Mesodermal cell (in vitro differentiated cells): ENCODE data around the gene C11orf21.

Experiments used
- H3K27ac ChIP-seq: 2 replicates; pipeline ENCODE4 v1.7.0; 2013; ENCODE audit warnings: mild to moderate bottlenecking, low read depth, low read length, moderate library complexity; ENCODE audit not compliant: severe bottlenecking
- H3K36me3 ChIP-seq: 2 replicates; pipeline ENCODE4 v1.7.1; 2013; ENCODE audit warnings: mild to moderate bottlenecking, low read length, moderate library complexity; ENCODE audit not compliant: control insufficient read depth, insufficient read depth
- H3K4me1 ChIP-seq: one replicate; pipeline ENCODE4 v1.7.1; 2013; ENCODE audit warnings: mild to moderate bottlenecking, low read length; ENCODE audit not compliant: insufficient read depth, control insufficient read depth, poor library complexity, severe bottlenecking
- H3K4me3 ChIP-seq: 2 replicates; pipeline ENCODE4 v1.7.0; 2013; ENCODE audit warnings: low read length, control low read depth, mild to moderate bottlenecking; ENCODE audit not compliant: insufficient read depth, poor library complexity, severe bottlenecking; ENCODE audit errors: extremely low read depth
- H3K9me3 ChIP-seq: 2 replicates; pipeline ENCODE4 v1.7.1; 2013; ENCODE audit warnings: mild to moderate bottlenecking, low read length, moderate library complexity; ENCODE audit not compliant: control insufficient read depth
- WGBS, 2 experiments: methylation state at CpG; one replicate each; pipeline ENCODE4 v1.1.5; 2013; ENCODE audit warnings: missing lambda C conversion rate in 2 of 2; ENCODE audit not compliant: insufficient coverage in 2 of 2; 5-methylcytosine and 5-hydroxymethylcytosine counted together

The C11orf21 gene

DNA sequence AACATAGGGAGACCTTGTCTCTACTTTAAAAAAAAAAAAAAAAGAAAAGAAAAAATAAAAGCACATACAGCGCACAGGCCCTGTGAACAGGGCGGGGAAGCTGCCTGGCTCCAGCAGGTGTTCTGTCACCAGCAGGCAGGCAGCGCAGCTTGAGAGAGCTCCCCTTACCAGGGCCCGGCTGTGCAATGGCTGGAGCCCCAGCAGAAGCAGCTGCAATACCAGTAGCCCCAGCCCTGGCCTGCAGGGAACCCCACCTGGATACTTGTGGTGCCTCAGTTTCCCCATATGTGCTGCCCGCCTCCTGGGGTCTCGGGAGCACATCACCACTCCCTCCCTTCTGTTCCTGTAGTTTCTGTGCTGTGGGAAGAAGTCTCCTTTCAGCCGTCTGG lies 12.4 kb upstream of the C11orf21 start:
- Histone ChIP-seq H3K36me3 (no peaks in the 10 kb centered on the region), H3K9me3 (no peaks in the 10 kb centered on the region), H3K27ac (no peak overlapping the region), H3K4me1 (peaks cover 7% of the 10 kb centered on the region), H3K4me3 (no peak overlapping the region)
- WGBS, 2 experiments, result 95 to 100% methylated on average over 2 to 4 of the region's 7 CpGs

DNA sequence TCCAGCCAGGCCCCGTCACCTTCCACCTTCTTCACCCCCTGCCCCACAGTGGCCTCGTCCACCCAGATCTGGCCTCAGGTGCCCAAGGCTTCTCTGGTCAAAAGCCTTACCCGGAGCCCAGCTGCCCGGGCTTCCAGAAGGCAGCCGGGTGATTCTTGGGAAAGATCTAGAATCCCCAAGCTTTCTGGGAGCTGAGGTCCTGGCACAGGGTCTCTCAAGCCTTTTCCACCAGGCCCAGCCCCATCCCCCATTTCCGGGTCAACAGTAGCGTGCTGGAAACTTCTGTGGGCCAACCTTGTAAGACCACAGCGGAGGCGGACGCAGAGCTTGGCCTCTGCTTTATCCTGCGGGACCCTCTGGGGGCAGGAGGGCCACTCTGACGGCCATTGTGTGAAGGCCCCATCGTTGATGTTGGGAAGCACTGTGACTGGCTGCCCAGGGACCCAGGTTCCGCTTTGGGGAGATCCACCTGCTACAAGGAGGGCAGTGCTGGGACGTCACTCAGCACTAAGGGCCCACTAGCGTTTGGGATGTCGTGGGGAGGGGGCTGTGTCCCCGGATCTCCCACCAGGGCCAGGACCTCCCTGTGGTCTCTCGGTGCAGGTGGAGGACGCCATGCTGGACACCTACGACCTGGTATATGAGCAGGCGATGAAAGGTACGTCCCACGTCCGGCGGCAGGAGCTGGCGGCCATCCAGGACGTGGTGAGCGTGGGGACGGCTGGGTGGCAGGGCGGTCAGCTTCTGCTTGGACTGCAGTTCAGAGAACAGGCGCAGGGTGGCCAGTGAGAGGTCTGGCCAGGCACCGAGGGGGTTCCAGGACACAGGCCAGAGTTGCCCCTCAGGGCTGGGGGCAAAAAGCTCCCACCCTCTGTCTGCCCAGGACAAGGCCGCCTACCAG lies 11.6 kb upstream of the C11orf21 start:
- Histone ChIP-seq H3K9me3 (no peaks in the 10 kb centered on the region), H3K27ac (no peak overlapping the region), H3K4me3 (no peak overlapping the region), H3K36me3 (no peaks in the 10 kb centered on the region), H3K4me1 (peaks cover 7% of the 10 kb centered on the region)
- WGBS, 2 experiments, result 94 to 95% methylated on average over 28 to 33 of the region's 34 CpGs

- 87 to 91% methylated on average over 17 of the region's 22 CpGs for WGBS, 2 experiments
- no peak overlapping the region for H3K4me3 ChIP-seq
- no peaks in the 10 kb centered on the region for H3K36me3 ChIP-seq
- H3K27ac ChIP-seq, result no peak overlapping the region
- H3K9me3 ChIP-seq, result no peaks in the 10 kb centered on the region
- peaks cover 7% of the 10 kb centered on the region for H3K4me1 ChIP-seq
Observed at GRCh38 chr11:2312232-2313042, 10.7 kb upstream of the C11orf21 start.

DNA sequence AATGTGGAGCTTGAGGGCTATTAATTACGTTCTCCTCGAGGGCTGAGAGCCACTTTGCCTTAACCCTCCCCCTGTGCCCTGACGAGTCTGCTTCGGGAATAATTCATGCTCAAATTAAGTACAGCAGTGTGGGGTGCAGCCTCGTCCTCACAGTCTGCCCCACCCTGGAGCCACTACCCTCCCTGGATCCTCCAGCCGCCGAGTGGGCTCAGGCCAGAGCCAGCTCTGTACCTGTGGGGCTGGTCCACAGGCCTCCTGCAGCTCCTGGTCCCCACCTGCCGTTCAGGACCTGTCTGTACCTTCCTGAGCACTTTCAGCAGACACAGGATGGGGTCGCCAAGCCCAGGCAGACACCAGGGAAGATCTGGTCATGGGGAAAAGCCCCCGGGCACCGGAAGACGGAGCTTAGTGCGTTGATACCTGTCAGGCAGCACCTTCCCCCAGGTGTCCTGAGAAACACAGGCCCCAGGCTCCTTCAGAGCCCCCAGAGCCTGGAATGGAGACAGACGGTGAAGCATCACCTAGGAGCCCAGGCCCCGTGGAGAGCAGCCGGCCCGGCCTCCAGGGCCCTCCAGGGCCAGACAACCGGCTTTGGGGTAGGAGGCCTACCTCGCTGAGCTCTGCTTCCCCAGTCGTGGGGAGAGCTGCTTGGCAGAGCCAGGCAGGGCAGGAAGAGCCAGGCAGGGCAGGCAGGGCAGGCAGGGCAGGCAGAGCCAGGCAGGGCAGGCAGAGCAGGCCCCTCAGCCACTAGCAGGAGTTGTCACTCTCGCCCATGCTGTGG lies 9.8 kb upstream of the C11orf21 start:
- no peak overlapping the region for H3K27ac ChIP-seq
- WGBS, 2 experiments, result 87 to 89% methylated on average over 19 to 21 of the region's 21 CpGs
- no peaks in the 10 kb centered on the region for H3K9me3 ChIP-seq
- no peaks in the 10 kb centered on the region for H3K36me3 ChIP-seq
- peaks cover 7% of the 10 kb centered on the region for H3K4me1 ChIP-seq
- no peak overlapping the region for H3K4me3 ChIP-seq

- no peaks in the 10 kb centered on the region for H3K9me3 ChIP-seq
- WGBS, 2 experiments, result 75 to 79% methylated on average over 8 to 11 of the region's 16 CpGs
- H3K4me3 ChIP-seq, result no peak overlapping the region
- no peak overlapping the region for H3K27ac ChIP-seq
- H3K4me1 ChIP-seq, result peaks cover 13% of the 10 kb centered on the region
- no peaks in the 10 kb centered on the region for H3K36me3 ChIP-seq
Observed at GRCh38 chr11:2310786-2311352, 9.2 kb upstream of the C11orf21 start.

DNA sequence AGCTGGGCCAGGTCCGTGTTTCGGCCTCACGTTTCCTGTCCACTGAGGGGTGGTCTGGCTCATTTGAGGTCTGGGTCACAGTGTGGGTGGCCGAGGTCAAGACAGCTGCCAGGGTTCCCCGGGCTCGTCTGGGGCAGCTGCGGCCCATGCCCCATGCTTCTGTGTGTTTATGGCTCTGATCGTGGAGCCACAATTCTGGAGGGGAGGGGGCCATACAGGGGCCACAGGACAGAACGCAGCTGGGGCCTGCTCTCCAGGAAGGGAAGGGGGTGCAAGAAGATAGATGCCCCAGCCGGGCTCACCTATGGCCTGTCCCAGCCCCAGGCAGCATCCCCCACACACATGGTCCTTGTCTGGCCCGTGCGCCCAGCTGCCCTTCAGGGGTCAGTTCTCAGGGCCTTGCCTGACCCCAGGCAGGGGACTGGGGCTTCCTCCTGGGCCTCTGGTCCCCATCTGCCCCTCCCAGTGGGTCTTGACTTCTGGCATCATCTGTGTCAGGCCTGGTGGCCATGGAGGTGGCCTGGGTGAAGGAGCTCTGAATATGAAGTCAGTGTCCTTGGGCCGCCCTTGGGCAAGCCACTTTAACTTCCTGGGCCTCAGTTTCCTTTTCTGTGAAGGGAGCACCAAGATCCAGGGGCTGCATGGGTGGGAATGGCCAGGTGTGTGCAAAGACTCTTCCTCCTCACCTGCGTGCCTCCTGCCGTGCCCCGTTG lies 8.5 kb upstream of the C11orf21 start:
- no peaks in the 10 kb centered on the region for H3K9me3 ChIP-seq
- H3K4me3 ChIP-seq, result no peak overlapping the region
- H3K27ac ChIP-seq, result no peak overlapping the region
- 88 to 94% methylated on average over 12 to 13 of the region's 16 CpGs for WGBS, 2 experiments
- H3K4me1 ChIP-seq, result peaks cover 13% of the 10 kb centered on the region
- no peaks in the 10 kb centered on the region for H3K36me3 ChIP-seq

DNA sequence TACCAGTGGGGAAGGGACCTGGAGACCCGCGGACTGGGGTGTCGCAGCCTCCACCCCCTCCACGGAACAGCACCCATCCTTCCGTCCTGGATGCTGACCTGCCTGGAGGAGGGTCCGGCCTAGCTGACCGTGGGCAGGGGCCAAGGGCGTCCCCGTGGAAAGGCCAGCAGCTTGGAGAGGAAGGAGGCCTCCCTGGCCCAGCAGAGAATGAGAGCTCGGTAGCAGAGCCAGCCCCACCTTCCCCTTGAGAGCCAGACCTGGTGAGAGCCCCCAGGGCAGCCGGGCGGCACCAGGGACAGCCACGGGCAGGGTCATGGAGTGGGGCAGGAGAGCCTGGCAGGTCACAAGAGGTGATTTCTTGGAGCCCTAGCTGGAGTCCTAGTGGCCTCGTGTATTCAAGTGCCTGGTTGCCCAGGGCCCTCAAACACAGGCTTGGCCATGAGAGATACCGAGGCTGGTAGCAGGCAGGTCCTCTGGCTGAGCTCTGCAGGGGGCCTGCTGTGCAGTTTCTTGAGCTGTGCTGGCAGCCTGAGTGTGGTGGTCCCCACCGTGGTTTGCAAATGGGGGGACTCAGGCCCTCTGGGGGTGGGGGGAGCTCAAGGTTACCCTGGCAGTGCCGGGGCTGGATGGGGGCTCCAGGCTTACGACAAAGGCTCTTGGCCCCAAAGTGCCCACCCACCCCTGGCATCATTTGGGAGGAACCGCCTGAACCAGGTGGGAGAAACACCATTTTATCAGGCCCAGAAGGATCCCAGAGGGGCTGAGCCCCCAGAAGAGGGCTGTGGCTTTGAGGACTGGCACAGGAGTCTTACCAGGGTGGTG lies 7.7 kb upstream of the C11orf21 start:
- H3K4me3 ChIP-seq, result no peak overlapping the region
- H3K9me3 ChIP-seq, result no peaks in the 10 kb centered on the region
- 76 to 83% methylated on average over 13 to 18 of the region's 19 CpGs for WGBS, 2 experiments
- H3K4me1 ChIP-seq, result peaks cover 13% of the 10 kb centered on the region
- no peaks in the 10 kb centered on the region for H3K36me3 ChIP-seq
- no peak overlapping the region for H3K27ac ChIP-seq

DNA sequence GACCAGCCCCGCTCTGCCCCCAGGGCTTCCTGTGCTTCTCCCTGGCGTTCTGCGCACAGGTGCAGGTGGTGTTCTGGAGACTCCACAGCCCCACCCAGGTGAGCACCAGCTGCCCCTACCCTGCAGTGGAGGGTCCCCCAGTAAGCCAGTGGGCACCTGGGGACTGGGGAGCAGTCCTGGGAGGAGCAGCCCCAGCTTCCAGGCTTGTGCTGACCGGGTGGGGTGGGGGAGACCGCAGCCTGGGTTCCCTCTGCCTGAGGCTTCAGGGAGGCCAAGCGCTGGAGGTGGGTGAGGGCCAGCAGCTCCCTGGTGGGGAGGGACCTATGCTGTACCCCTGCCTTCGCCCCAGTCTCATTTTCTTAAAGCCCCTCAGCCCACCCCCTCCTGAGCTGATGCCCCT lies 7.0 kb upstream of the C11orf21 start:
- no peaks in the 10 kb centered on the region for H3K36me3 ChIP-seq
- no peak overlapping the region for H3K27ac ChIP-seq
- WGBS, 2 experiments, result 50 to 67% methylated on average over 2 to 3 of the region's 7 CpGs
- H3K4me1 ChIP-seq, result peaks cover 16% of the 10 kb centered on the region
- H3K9me3 ChIP-seq, result no peaks in the 10 kb centered on the region
- no peak overlapping the region for H3K4me3 ChIP-seq

DNA sequence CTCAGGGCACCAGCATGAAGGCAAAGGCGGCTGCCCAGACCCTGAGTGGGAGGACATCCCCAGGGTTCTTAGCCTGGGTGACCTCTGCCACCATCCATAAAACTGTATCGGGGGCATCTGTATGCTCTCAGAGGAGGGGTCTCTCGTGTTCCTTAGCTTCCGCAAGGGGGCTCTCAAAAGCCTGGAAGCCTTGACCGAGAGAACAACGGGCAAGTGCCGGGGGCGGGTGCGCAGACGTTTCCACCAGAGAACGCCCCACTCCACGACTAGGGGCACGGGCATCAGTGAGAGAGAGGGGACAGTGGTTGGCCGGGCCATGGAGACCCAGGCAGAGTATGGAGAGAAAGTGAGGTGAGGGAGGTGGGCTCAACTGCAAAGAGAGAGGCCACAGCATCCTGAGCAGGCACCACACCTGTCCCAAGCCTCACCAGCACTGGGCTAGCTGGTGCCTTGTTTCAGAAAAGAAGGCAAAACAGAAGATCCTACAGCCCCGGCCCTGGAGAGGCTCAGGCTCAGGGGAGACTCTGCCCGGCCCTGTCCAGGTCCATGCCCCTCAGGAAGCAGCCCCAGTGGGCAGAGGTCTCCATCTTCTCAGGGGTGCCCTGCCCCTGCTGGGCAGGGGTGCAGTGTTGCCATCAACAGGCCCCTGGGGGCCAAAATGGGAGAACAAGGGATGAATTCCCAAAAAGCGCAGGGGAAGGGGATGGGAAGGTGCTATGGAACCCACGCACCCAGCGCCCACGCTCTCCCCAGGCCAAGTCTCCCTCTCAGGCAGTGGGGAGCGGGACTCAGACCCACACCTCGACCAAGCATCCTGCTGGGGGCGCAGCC lies 6.0 kb upstream of the C11orf21 start:
- WGBS, 2 experiments, result 86 to 89% methylated on average over 19 of the region's 23 CpGs
- Histone ChIP-seq H3K36me3 (no peaks in the 10 kb centered on the region), H3K4me1 (peaks cover 13% of the 10 kb centered on the region), H3K27ac (no peak overlapping the region), H3K9me3 (no peaks in the 10 kb centered on the region), H3K4me3 (no peak overlapping the region)
